NCI-H2227 (cell line): ENCODE data around the gene SPRR1A.
"Not testable (repeated sequence)": the region's sequence is repeated elsewhere in the genome, so short reads cannot be mapped to it uniquely, and the experiment has no call there.

Experiments
- DNase-seq: peaks from one replicate; lab custom pipeline; 2025; ENCODE audit not compliant: unreplicated experiment; lab: John Stamatoyannopoulos, UW

Gene SPRR1A

GRCh38 chr1:152972196-152972886 is 11.5 kb upstream of the SPRR1A start:
- no peak for DNase-seq

DNA sequence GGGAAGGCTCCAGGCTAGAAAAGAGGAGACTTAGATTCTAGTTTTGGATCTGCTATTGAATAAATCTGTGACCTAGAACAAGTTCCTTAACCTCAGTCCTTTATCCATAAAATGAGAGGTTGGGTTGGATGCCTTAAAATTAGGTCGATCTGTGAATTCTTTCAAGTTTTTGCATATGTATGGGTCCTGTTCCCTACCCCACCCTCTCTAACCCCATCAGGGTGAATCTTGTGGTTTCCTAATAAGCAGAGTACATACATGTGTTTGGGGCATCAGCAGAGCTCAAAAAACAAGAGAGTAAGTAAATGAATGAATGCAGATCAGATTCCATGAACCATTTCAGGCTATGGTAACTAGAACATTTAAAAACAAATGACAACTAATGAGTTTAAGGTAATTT is 7.2 kb upstream of the SPRR1A start:
- DNase-seq = no peak

- no peak for DNase-seq
Observed at GRCh38 chr1:152977614-152978013, 6.3 kb upstream of the SPRR1A start.

GRCh38 chr1:152980676-152981075 is 3.2 kb upstream of the SPRR1A start:
- DNase-seq = no peak

- DNase-seq = no peak
Observed at GRCh38 chr1:152981146-152981871, 2.6 kb upstream of the SPRR1A start.

DNA sequence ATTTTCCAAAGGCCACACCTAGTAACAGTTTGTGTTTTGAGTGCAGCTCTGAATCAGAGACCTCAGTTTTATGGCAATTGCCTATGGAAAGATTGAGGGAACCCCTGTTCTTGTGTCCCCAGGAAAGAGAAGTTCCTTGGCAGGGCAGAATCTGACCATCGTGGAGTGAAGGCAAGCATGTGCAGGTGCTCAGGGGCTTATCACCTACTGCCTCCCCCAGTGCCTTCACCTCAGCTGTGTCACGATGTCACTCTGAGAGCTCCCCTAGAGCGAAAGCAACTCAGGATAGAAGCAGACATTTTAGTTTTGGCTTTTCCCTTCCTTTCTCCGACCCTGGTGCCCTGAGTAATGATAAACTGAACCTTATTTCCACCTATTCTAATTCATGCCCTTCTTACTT is 1.8 kb upstream of the SPRR1A start:
- no peak for DNase-seq

GRCh38 chr1:152983234-152983633 is 647 bp upstream of the SPRR1A start:
- no peak for DNase-seq

- no peak for DNase-seq
Observed at GRCh38 chr1:152986578-152986977, 2.7 kb downstream of the SPRR1A start.

DNA sequence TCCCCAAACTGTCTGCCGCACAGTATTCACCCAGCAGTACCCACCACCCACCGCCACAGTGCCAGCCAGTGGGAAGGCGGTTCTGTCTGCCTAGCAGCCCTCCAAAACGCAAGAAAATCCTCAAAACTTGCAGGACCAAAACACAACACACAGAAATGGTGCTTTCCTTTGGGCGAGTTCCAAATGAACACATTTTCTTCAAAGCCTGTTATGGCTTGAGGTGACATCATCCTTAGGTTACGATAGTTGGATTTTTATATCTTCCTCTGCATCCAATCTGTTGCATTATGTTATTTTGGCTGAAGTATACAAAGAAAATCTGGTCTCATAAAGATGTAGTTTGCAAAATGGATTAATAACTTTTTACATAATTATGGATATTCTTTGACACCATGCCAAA is 9.3 kb downstream of the SPRR1A start:
- no peak for DNase-seq

- DNase-seq = no peak
Observed at GRCh38 chr1:152995842-152996241, 12.0 kb downstream of the SPRR1A start.

DNA sequence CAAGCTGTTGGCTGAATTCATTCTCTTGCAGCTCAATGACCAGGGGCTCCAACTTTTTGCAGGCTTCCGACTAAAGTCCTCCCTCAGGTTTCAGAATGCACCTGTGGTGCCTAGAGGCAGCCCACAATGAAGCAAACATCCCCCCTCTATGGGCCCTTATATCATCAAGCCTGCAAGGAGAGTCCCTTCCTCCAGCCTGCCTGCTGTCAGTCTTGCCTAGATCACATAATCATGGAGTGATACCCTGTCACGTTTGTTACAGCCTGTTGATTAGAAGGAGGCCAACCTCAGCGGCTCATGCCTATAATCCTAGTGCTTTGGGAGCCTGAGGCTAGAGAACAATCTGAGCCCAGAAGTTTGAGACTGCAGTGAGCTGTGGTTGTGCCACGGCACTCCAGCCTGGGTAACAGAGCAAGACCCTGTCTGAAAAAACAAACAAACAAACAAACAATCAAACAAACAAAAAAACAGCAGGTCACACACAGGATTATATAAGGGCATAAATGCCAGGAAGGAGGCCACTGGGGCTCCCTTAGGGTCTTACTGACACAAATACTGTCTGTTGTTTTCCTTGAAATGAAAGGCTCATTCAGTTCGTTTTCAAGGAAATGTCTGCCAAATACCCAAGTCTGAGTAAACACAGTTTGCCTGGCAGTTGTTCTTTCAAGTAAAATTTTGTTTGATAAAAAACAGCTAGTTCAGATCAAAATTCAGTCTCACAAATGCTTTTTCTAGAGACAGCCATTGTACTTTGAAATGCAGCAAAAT is 12.9 kb downstream of the SPRR1A start:
- DNase-seq = no peak

GRCh38 chr1:152997901-152998300 is 14.0 kb downstream of the SPRR1A start:
- no peak for DNase-seq

DNA sequence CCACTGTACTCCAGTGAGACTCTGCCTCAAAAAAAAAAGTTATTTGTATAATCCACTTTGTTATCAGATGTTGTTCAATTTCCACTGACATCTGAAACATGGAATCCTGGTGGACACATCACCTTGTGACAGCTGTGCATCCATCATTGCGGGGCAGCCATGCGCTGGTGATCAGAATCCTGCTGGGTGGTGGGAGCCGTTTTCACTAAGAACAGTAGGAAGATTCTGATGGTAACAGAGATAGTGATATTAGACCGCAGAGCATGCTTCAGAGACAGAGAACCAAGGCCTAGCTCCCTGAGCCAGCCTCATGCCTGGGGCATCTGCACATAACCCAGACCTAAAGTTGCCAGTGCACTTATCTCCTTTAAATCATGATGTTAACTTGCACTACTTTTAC is 14.6 kb downstream of the SPRR1A start:
- no peak for DNase-seq

GRCh38 chr1:152999818-153000217 is 15.9 kb downstream of the SPRR1A start:
- no peak for DNase-seq

GRCh38 chr1:153000294-153000693 is 16.4 kb downstream of the SPRR1A start:
- no peak for DNase-seq

- no peak for DNase-seq
Observed at GRCh38 chr1:153001382-153001781, 17.5 kb downstream of the SPRR1A start, which contains the start of gene SPRR3. Gene SPRR3, plus strand, starts transcription at chr1:153001749. Its CDS starts 1,272 bp downstream, at chr1:153003021.

GRCh38 chr1:153011235-153011758 is 27.4 kb downstream of the SPRR1A start:
- not testable (repeated sequence) for DNase-seq

DNA sequence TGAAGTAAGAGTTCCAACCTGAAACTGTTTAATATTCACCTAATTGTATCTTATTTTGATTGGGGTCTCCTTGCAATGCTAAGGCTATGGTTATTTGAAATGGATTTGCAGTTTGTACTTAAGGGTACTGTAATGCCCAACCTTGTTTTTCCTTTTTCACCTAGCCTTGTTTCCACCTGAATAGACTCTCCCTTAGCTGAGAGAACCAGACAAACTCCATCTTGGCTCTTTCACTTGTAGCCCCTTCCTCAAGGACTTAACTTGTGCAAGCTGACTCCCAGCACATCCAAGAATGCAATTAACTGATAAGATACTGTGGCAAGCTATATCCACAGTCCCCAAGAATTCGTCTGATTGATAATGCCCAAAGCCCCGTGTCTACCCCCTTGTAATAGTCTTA is 37.9 kb downstream of the SPRR1A start:
- DNase-seq = not testable (repeated sequence)

GRCh38 chr1:153022340-153022739 is 38.5 kb downstream of the SPRR1A start:
- not testable (repeated sequence) for DNase-seq

GRCh38 chr1:153023109-153023508 is 39.2 kb downstream of the SPRR1A start:
- DNase-seq = no peak

- DNase-seq = no peak
Observed at GRCh38 chr1:153024413-153024812, 40.5 kb downstream of the SPRR1A start.

DNA sequence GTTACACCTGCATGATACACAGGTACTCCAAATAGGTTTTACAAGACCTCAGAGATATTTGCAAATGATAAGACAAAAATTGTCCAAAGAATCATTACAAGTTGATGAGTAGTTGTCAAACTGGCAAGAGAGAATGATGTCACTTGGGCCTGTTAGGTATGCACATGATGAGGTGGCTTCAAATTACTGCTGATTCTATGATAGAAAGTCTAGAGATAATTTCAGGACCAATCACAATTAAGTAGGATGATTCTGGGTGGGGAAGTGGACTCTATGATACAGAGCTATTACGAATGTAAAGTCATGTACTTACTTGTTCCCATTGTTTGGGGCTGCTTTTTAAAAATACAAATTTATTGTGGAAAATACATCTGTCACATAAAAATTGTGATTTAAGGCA is 41.9 kb downstream of the SPRR1A start:
- DNase-seq = no peak
